A549 treated with DMSO at 1 μM for 4 hours (cell line): Measurements from ENCODE around the gene CTSF. TPM values are rescaled to one million over a fixed set of nuclear protein-coding genes. Genes with fewer than 3 reads are reported as not detected.

Experiments used
- total RNA-seq: library from RNA; stranded (reverse); fragments of 200-300 nt; extraction: Qiagen RNA extraction; gene quantifications from 5 replicates; pipeline ENCODE4 v1.2.3, GENCODE V29; 2022; ENCODE audit warnings: low read depth

Gene CTSF
- 32.4 to 36.0 TPM (median 34.3 TPM) in 5 replicates for total RNA-seq

GRCh38 chr11:66568124-66568916 is at the start of gene CTSF:
TSS of gene CTSF (minus strand) at chr11:66568606. CDS start at chr11:66568486, 120 bp downstream.

GRCh38 chr11:66616379-66617154 is 48.2 kb upstream of the CTSF start, which contains the start of gene RBM14:
TSS of gene RBM14 (plus strand) at chr11:66616630. CDS start at chr11:66616721, 91 bp downstream.

GRCh38 chr11:66592457-66593302 is 24.3 kb upstream of the CTSF start, which contains the start of the genes CCDC87 and CCS:
TSS of gene CCDC87 (minus strand) at chr11:66593063. CDS start at chr11:66593015, 48 bp downstream.
TSS of gene CCS (plus strand) at chr11:66593185. CDS start at chr11:66593262, 77 bp downstream.

GRCh38 chr11:66546368-66546965 is 21.9 kb downstream of the CTSF start, which contains the start of gene ACTN3:
TSS of gene ACTN3 (plus strand) at chr11:66546903. CDS start at chr11:66546938, 35 bp downstream.

GRCh38 chr11:66545701-66546367 is 22.6 kb downstream of the CTSF start, which contains the start of gene ZDHHC24:
TSS of gene ZDHHC24 (minus strand) at chr11:66546048. CDS start at chr11:66546003, 45 bp downstream.

Other genes starting within 250 kb of the CTSF start
- 33.9 to 45.2 TPM (median 38.2 TPM) in 5 replicates for gene RIN1, start 232.2 kb downstream of the CTSF start, total RNA-seq
- gene BRMS1, start 223.5 kb downstream of the CTSF start, total RNA-seq: 81.4 to 99.0 TPM (median 87.3 TPM) in 5 replicates
- 14.6 to 19.9 TPM (median 18.2 TPM) in 5 replicates for gene B4GAT1, start 221.0 kb downstream of the CTSF start, total RNA-seq
- 3.4 to 5.7 TPM (median 4.1 TPM) in 5 replicates for gene SLC29A2, start 196.8 kb downstream of the CTSF start, total RNA-seq
- gene NPAS4, start 147.6 kb downstream of the CTSF start, total RNA-seq: not detected in 5 replicates
- gene MRPL11, start 129.8 kb downstream of the CTSF start, total RNA-seq: 87.4 to 117 TPM (median 111 TPM) in 5 replicates
- 5.0 to 6.4 TPM (median 5.0 TPM) in 5 replicates for gene PELI3, start 101.7 kb downstream of the CTSF start, total RNA-seq
- 54.9 to 77.2 TPM (median 56.6 TPM) in 5 replicates for gene DPP3, start 88.2 kb downstream of the CTSF start, total RNA-seq
- gene BBS1, start 58.0 kb downstream of the CTSF start, total RNA-seq: 8.7 to 11.2 TPM (median 10.4 TPM) in 5 replicates
- gene ZDHHC24, start 22.6 kb downstream of the CTSF start, total RNA-seq: 7.8 to 13.8 TPM (median 12.9 TPM) in 5 replicates
- 0.02 to 0.08 TPM (median 0.05 TPM) in 3 of 5 replicates, not detected in the others for gene ACTN3, start 21.7 kb downstream of the CTSF start, total RNA-seq
- gene CCDC87, start 24.5 kb upstream of the CTSF start, total RNA-seq: 0.53 to 0.74 TPM (median 0.64 TPM) in 5 replicates
- gene CCS, start 24.6 kb upstream of the CTSF start, total RNA-seq: 25.0 to 29.3 TPM (median 25.7 TPM) in 5 replicates
- 66.4 to 87.4 TPM (median 70.9 TPM) in 5 replicates for gene RBM14, start 48.0 kb upstream of the CTSF start, total RNA-seq
- 133 to 153 TPM (median 138 TPM) in 5 replicates for gene RBM4, start 70.1 kb upstream of the CTSF start, total RNA-seq
- 17.6 to 24.0 TPM (median 22.7 TPM) in 5 replicates for gene RBM4B, start 109.3 kb upstream of the CTSF start, total RNA-seq
- 8.2 to 13.2 TPM (median 9.9 TPM) in 5 replicates for gene SPTBN2, start 160.6 kb upstream of the CTSF start, total RNA-seq